GM12878 (cell line): Measurements from ENCODE around the gene STARD10. TPM values are rescaled to one million over a fixed set of nuclear protein-coding genes. Genes with fewer than 3 reads are reported as not detected.
A peak's percentile ranks its signal among the peaks of the same experiment; 100 is the strongest.

ENCODE experiments used
- ATAC-seq: fragments of 200-7000 bp; cut with Tn5 transposase; 3 replicates; pipeline ENCODE4 v1.9.1; 2020; ENCODE audit warnings: mild to moderate bottlenecking, moderate library complexity
- BruUV-seq: library from RNA; stranded (reverse); fragments of 400-500 nt; replicated peaks from 2 replicates; lab custom pipeline; 2021; lab: Mats Ljungman, UMichigan
- CTCF ChIA-PET: fragments of 300-600 bp; sonication (Branson Sonifier 250); formaldehyde crosslinking; extraction: SDS; loops from one replicate; lab custom pipeline; 2021; ENCODE audit warnings: inconsistent platforms; lab: Yijun Ruan, JAX
- POLR2A ChIA-PET: fragments of 350-600 bp; formaldehyde crosslinking; extraction: SDS; loops from one replicate; lab custom pipeline; 2021; ENCODE audit warnings: inconsistent platforms; lab: Charles Lee
- RAD21 ChIA-PET: fragments of 300-600 bp; sonication (Branson Sonifier 250); formaldehyde crosslinking; loops from one replicate; lab custom pipeline; 2023; ENCODE audit warnings: antibody characterized with exemption; ENCODE audit not compliant: unreplicated experiment; lab: Charles Lee
- SMC1A ChIA-PET: fragments of 300-600 bp; sonication (Branson Sonifier 250); formaldehyde crosslinking; loops from one replicate; lab custom pipeline; 2023; ENCODE audit not compliant: unreplicated experiment, uncharacterized antibody; lab: Charles Lee
- DNase-seq: peaks from one replicate; pipeline ENCODE4 v3.0.0-alpha.2; 2011; ENCODE audit warnings: low read depth, low spot score
- FAIRE-seq: peaks from 3 replicates; lab custom pipeline; 2011; peaks lifted over from hg19 to GRCh38; lab: Jason Lieb, UNC
- H2AFZ ChIP-seq: 2 replicates; pipeline ENCODE4 v1.6.0; 2011; ENCODE audit warnings: low read depth, low read length, control low read depth; ENCODE audit not compliant: control insufficient read depth
- H3K27ac ChIP-seq: 2 replicates; pipeline ENCODE4 v1.5.1; 2011; ENCODE audit warnings: control low read depth; ENCODE audit not compliant: control insufficient read depth, insufficient read depth
- H3K27me3 ChIP-seq, 2 experiments: replicated peaks in 1 of 2; 2 replicates each; pipeline versions ENCODE4 v1.6.0 to v1.6.1; 2011; ENCODE audit warnings: low read length in 1 of 2; ENCODE audit not compliant: control insufficient read depth in 2 of 2, insufficient read depth in 2 of 2
- H3K36me3 ChIP-seq, 2 experiments: 2 replicates each; pipeline ENCODE4 v1.5.1; 2011; ENCODE audit warnings: low read length in 1 of 2; ENCODE audit not compliant: control insufficient read depth in 2 of 2, insufficient read depth in 2 of 2
- H3K4me1 ChIP-seq: 2 replicates; pipeline ENCODE4 v1.6.1; 2011; ENCODE audit warnings: mild to moderate bottlenecking, low read length, moderate library complexity, mixed read lengths; ENCODE audit not compliant: control insufficient read depth, insufficient read depth
- H3K4me2 ChIP-seq: 2 replicates; pipeline ENCODE4 v1.6.0; 2011; ENCODE audit warnings: control low read depth; ENCODE audit not compliant: control insufficient read depth, insufficient read depth
- H3K4me3 ChIP-seq: fragments of 200-600 bp; sonication (generic); 2 replicates; pipeline ENCODE4 v1.5.1; 2016
- H3K79me2 ChIP-seq: 2 replicates; pipeline ENCODE4 v1.6.0; 2011; ENCODE audit warnings: low read length; ENCODE audit not compliant: control insufficient read depth, insufficient read depth
- H3K9ac ChIP-seq: 2 replicates; pipeline ENCODE4 v1.8.0; 2011; ENCODE audit warnings: low read length, control low read depth, mixed read lengths; ENCODE audit not compliant: control insufficient read depth, insufficient read depth
- H3K9me3 ChIP-seq: replicated peaks from 3 replicates; pipeline ENCODE4 v1.5.1; 2011; ENCODE audit warnings: mild to moderate bottlenecking, low read length; ENCODE audit not compliant: control insufficient read depth, insufficient read depth
- H4K20me1 ChIP-seq: 2 replicates; pipeline ENCODE4 v1.6.0; 2011; ENCODE audit not compliant: control insufficient read depth, insufficient read depth
- BACH1 ChIP-seq: fragments of 450-650 bp; IDR thresholded peaks from 2 replicates; pipeline ENCODE4 v1.6.1; 2017; ENCODE audit warnings: mild to moderate bottlenecking, borderline replicate concordance
- CREM ChIP-seq: IDR thresholded peaks from 2 replicates; pipeline ENCODE4 v1.6.1; 2014; ENCODE audit warnings: antibody characterized with exemption, low read depth
- E2F8 ChIP-seq: fragments of 450-650 bp; IDR thresholded peaks from 2 replicates; pipeline ENCODE4 v1.6.1; 2018; ENCODE audit warnings: mild to moderate bottlenecking, low read depth, moderate library complexity; ENCODE audit not compliant: partially characterized antibody
- ETV6 ChIP-seq, 2 experiments: fragments of 450-650 bp in 1 of 2; IDR thresholded peaks in 1 of 2; conservative IDR thresholded peaks in 1 of 2; 2 replicates each; pipeline ENCODE4 v1.6.1; 2014; ENCODE audit warnings: antibody characterized with exemption in 1 of 2, borderline replicate concordance in 1 of 2, low read depth in 1 of 2, mild to moderate bottlenecking in 1 of 2, moderate library complexity in 1 of 2
- RELA ChIP-seq: fragments of 450-650 bp; IDR thresholded peaks from 2 replicates; pipeline ENCODE4 v1.8.0; 2014; ENCODE audit warnings: borderline replicate concordance; ENCODE audit not compliant: partially characterized antibody
- TCF3 ChIP-seq: IDR thresholded peaks from 2 replicates; pipeline ENCODE4 v1.6.1; 2012; ENCODE audit warnings: low read depth, mild to moderate bottlenecking, low read length, borderline replicate concordance; ENCODE audit not compliant: insufficient read depth
- WGBS: methylation state at CpG from one replicate; pipeline ENCODE4 v1.1.6; 2016; ENCODE audit warnings: low lambda C conversion rate; ENCODE audit not compliant: insufficient replicate concordance, insufficient coverage; ENCODE audit errors: missing lambda C conversion rate; 5-methylcytosine and 5-hydroxymethylcytosine counted together
- in situ Hi-C: fragments of 300-500 bp; cut with MboI; formaldehyde crosslinking; loops from 9 replicates; pipeline ENCODE4 v1.14.3; 2018; ENCODE audit warnings: mixed read lengths
- intact Hi-C: fragments of 100-400 bp; cut with micrococcal nuclease; formaldehyde crosslinking; loops from one replicate; pipeline ENCODE4 v1.14.2; 2022; ENCODE audit not compliant: unreplicated experiment
- polyA plus RNA-seq, 11 experiments: library from polyadenylated mRNA; depleted of rRNA in 4 of 11; unstranded in 6 of 11; stranded (reverse) in 5 of 11; fragments of >200 nt; fragmentation: Nextera tagmentation in 4 of 11; fragmentation: Illumina TruSeq in 1 of 11; extraction: Ambion mirVana in 4 of 11; extraction: Trizol in 1 of 11; gene quantifications; 1 replicate in 1 of 11; 2 replicates in 10 of 11; pipeline versions ENCODE4 v1.2.1 to v1.2.3, GENCODE V29; 2011 to 2016; ENCODE audit warnings: inconsistent platforms in 2 of 11, missing spikeins in 2 of 11, low read depth in 1 of 11
- total RNA-seq, 4 experiments: library from RNA; depleted of rRNA in 3 of 4; stranded (reverse); fragments of >200 nt in 3 of 4; fragmentation: Illumina TruSeq in 1 of 4; extraction: Trizol in 1 of 4; gene quantifications; 2 replicates each; pipeline versions ENCODE4 v1.2.1 to v1.2.3, GENCODE V29; 2013 to 2021
- TF ChIP-seq, protein P1 (sequence below): fragments of 450-650 bp; IDR thresholded peaks from 2 replicates; pipeline ENCODE4 v1.6.1; 2017; ENCODE audit warnings: mild to moderate bottlenecking, moderate library complexity

Gene STARD10
- total and polyA plus RNA-seq, 10 of the 15 experiments (the other 5 are each of a cell fraction or from before 2014, with no cell fraction given) = 0.15 to 43.2 (median 23.1) TPM

DNA sequence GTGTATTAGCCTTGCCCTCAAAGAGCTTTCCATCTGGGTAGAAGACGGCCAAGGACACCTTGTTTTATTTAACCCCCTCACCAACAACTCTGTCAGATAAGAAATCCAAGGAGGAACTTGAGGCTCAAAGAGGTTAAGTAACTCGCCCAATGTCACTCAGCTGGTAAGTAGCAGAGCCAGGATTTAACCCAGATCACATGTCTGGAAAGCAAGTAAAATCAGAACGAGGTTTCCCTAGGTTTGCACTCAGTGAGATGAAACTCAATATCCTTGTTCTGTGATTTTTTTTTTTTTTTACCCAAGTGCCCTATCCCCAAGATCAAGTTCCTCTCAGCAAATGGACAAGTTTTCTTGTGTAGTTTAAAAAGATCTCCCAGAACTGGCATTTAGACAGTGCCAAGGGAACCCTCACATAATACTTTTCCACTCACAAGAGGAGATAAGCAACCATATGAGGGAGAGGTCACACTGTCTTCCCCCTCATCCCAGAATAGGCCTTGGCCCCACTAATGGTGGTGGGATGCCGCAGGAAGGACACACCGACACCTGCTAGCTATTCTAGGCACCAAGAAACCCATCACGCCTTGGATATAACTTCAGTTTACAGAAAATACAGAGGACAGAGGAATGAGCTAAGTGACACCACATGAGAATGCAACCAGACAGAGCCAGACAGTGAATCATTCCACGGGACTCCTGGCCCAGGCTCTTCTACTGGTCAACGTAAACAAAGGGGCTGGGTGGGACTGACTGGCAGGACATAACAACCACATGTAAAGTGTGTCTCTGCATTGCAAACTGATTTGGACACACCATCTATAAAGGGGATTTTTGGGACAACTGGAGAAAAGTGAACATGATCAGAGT lies 33.1 kb downstream of the STARD10 start:
- no peaks in the 10 kb centered on the region for H3K27me3 ChIP-seq
- BruUV-seq = no TSS peak
- intact Hi-C loops (no loop called here), in situ Hi-C loops (no loop called here)
- ChIA-PET CTCF (interaction anchor here (0.6 to 1.2 kb wide), 2 partner anchors 33 to 36 kb away, joined by 3 to 6 read pairs; partner anchors contain the start of gene STARD10), POLR2A (interaction anchor here (0.7 kb wide), 1 partner anchor 11 kb away, joined by 5 read pairs; no protein-coding TSS in a partner anchor), SMC1A (interaction anchor here (1.1 kb wide), 1 partner anchor 12 kb away, joined by 4 read pairs; no protein-coding TSS in a partner anchor), RAD21 (no interaction called here)
- no peaks in the 10 kb centered on the region for H3K9me3 ChIP-seq
- no peaks in the 10 kb centered on the region; the same call in 1 of the 2 replicates for H3K79me2 ChIP-seq
- DNase-seq = no peak
- H3K27ac ChIP-seq = no peak overlapping the region
- H3K4me1 ChIP-seq = peaks cover 25% of the 10 kb centered on the region
- peak; percentile 7 for FAIRE-seq
- 77% methylated on average over 8 of the region's 8 CpGs for WGBS
- H3K9ac ChIP-seq = no peak overlapping the region
- no peaks in the 10 kb centered on the region; a peak in 1 of 4 replicates for H3K36me3 ChIP-seq
- H3K4me3 ChIP-seq = no peak overlapping the region
- TF ChIP-seq BACH1 (no peak), CREM (no peak), ETV6 (conservative IDR thresholded peaks at IDR 0.05 in 1 of 2, IDR thresholded peaks at IDR 0.05 in 1 of 2; ENCODE audit: borderline replicate concordance in 1 of 2, low read depth in 1 of 2) (no peak), E2F8 (no peak), RELA (no peak), TCF3 (no peak)
- TF ChIP-seq, protein P1, sequence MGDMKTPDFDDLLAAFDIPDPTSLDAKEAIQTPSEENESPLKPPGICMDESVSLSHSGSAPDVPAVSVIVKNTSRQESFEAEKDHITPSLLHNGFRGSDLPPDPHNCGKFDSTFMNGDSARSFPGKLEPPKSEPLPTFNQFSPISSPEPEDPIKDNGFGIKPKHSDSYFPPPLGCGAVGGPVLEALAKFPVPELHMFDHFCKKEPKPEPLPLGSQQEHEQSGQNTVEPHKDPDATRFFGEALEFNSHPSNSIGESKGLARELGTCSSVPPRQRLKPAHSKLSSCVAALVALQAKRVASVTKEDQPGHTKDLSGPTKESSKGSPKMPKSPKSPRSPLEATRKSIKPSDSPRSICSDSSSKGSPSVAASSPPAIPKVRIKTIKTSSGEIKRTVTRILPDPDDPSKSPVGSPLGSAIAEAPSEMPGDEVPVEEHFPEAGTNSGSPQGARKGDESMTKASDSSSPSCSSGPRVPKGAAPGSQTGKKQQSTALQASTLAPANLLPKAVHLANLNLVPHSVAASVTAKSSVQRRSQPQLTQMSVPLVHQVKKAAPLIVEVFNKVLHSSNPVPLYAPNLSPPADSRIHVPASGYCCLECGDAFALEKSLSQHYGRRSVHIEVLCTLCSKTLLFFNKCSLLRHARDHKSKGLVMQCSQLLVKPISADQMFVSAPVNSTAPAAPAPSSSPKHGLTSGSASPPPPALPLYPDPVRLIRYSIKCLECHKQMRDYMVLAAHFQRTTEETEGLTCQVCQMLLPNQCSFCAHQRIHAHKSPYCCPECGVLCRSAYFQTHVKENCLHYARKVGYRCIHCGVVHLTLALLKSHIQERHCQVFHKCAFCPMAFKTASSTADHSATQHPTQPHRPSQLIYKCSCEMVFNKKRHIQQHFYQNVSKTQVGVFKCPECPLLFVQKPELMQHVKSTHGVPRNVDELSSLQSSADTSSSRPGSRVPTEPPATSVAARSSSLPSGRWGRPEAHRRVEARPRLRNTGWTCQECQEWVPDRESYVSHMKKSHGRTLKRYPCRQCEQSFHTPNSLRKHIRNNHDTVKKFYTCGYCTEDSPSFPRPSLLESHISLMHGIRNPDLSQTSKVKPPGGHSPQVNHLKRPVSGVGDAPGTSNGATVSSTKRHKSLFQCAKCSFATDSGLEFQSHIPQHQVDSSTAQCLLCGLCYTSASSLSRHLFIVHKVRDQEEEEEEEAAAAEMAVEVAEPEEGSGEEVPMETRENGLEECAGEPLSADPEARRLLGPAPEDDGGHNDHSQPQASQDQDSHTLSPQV = no peak
- no peak for ATAC-seq
- no peaks in the 10 kb centered on the region for H4K20me1 ChIP-seq
- H3K4me2 ChIP-seq = no peak overlapping the region
- no peak overlapping the region for H2AFZ ChIP-seq
